Activated CD4-positive, alpha-beta T cell treated with anti-CD3 and anti-CD28 coated beads for 48 hours (primary cell): Measurements from ENCODE around the gene SH2D7.

Experiments
- DNase-seq: peaks from one replicate; pipeline ENCODE4 v3.0.0-alpha.2; 2020

Gene SH2D7

GRCh38 chr15:78061963-78062427 is 30.4 kb upstream of the SH2D7 start:
- DNase-seq = peak; percentile 64

GRCh38 chr15:78063217-78063616 is 29.1 kb upstream of the SH2D7 start:
- no peak for DNase-seq

GRCh38 chr15:78063970-78064385 is 28.4 kb upstream of the SH2D7 start:
- DNase-seq = no peak

- DNase-seq = no peak
Measured at GRCh38 chr15:78064544-78064943, 27.8 kb upstream of the SH2D7 start.

- DNase-seq = no peak
Measured at GRCh38 chr15:78065284-78065872, 27.0 kb upstream of the SH2D7 start.

- no peak for DNase-seq
Measured at GRCh38 chr15:78065973-78066946, 26.1 kb upstream of the SH2D7 start.

- no peak for DNase-seq
Measured at GRCh38 chr15:78067328-78068228, 24.8 kb upstream of the SH2D7 start.

GRCh38 chr15:78069052-78069414 is 23.3 kb upstream of the SH2D7 start:
- DNase-seq = no peak

GRCh38 chr15:78069462-78070029 is 22.8 kb upstream of the SH2D7 start:
- no peak for DNase-seq

GRCh38 chr15:78070049-78070700 is 22.2 kb upstream of the SH2D7 start:
- peak; percentile 60 for DNase-seq

GRCh38 chr15:78071383-78071782 is 21.0 kb upstream of the SH2D7 start:
- DNase-seq = no peak

- DNase-seq = no peak
Measured at GRCh38 chr15:78072080-78072892, 20.1 kb upstream of the SH2D7 start.

- DNase-seq = no peak
Measured at GRCh38 chr15:78073046-78073787, 19.1 kb upstream of the SH2D7 start.

GRCh38 chr15:78075490-78076230 is 16.7 kb upstream of the SH2D7 start:
- no peak for DNase-seq

GRCh38 chr15:78076231-78077052 is 15.9 kb upstream of the SH2D7 start:
- DNase-seq = no peak

GRCh38 chr15:78077053-78077870 is 15.1 kb upstream of the SH2D7 start, which contains the start of gene TBC1D2B:
Gene TBC1D2B (minus strand): TSS chr15:78077711. CDS start chr15:78077652, 59 bp downstream.
- DNase-seq = peak; percentile 77

GRCh38 chr15:78077871-78078210 is 14.5 kb upstream of the SH2D7 start:
- no peak for DNase-seq
